ENCODE measurements around the gene WDR93. TPM values are rescaled to one million over a fixed set of nuclear protein-coding genes. Genes with fewer than 3 reads are reported as not detected.
A peak's percentile ranks its signal among the peaks of the same experiment; 100 is the strongest.

The WDR93 gene
- total and polyA plus RNA-seq, 2 of the 4 experiments (the other 2 are of a cell fraction): not detected

DNA sequence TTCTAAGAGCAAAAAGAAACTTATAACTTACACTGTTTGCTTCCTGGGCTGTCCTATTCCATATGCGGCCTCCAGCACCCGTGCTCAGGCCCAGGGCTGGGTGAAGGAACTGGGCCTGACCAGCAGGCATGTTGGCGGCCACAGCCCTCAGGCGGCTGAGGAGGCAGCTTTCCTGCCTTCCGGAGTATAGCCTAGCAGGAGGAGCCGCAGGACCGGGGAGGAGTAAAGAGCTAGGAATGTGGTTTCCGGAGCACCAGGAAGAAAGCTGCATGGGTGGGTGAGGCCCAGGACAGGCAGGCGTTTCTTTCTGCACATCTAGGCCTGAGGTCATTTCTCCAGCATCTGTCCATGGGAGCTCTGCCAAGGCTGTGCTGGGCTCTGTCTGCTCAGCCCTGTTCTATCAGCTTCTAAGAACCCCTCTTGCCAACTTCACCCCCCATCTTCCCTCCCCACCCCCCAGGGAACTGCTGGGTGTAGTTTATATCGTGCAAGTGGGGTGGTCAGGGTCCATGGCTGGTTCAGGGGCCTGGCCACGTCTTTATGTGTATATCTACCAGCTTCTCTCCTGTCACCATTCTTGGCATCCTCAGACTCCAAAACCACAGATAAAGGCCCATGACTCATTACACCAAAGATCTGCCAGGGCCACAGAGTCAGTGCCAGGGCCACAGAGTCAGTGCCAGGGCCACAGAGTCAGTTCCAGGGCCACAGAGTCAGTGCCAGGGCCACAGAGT lies 27.6 kb upstream of the WDR93 start:
- Histone ChIP-seq H3K4me2 (ENCODE audit: low read depth, low read length) (peak overlapping the region; percentile 14; the same call in 1 of the 2 replicates), H3K36me3 (ENCODE audit: control insufficient read depth, insufficient read depth, low read length) (no peaks in the 10 kb centered on the region), H2BK120ac (ENCODE audit: low read depth, low read length) (peak overlapping the region; percentile 95), H4K8ac (ENCODE audit: low read depth in 2 of 2, low read length in 2 of 2) (peak overlapping the region; percentile 99), H3K4me1 (ENCODE audit: control insufficient read depth, insufficient read depth, low read length) (peaks cover 14% of the 10 kb centered on the region), H4K20me1 (ENCODE audit: insufficient read depth, low read length) (no peaks in the 10 kb centered on the region), H3K56ac (ENCODE audit: extremely low read depth, insufficient read depth, low read length) (peak overlapping the region; percentile 73; the same call in 1 of the 2 replicates), H2AFZ (replicated peaks; ENCODE audit: low read length, poor library complexity) (peak overlapping the region; percentile 90), H3K4me3 (ENCODE audit: insufficient read depth, low read depth, low read length) (no peak overlapping the region), H3K9ac (ENCODE audit: low read depth, low read length) (peak overlapping the region; percentile 61), H2BK15ac (ENCODE audit: low read depth, low read length) (peak overlapping the region; percentile 96; the same call in 2 of the 3 replicates), H3K18ac (ENCODE audit: low read depth, low read length) (peak overlapping the region; percentile 87), H3K23ac (ENCODE audit: low read depth, low read length) (peak overlapping the region; percentile 94), H4K5ac (ENCODE audit: low read depth, low read length) (peak overlapping the region; percentile 96), H3K27me3 (ENCODE audit: control insufficient read depth, insufficient read depth, low read length) (no peaks in the 10 kb centered on the region), H3K9me3 (ENCODE audit: control insufficient read depth, insufficient read depth, low read length) (no peaks in the 10 kb centered on the region), H3K4ac (ENCODE audit: low read depth, low read length) (peak overlapping the region; percentile 99), H4K91ac (ENCODE audit: insufficient read depth, low read depth, low read length) (peak overlapping the region; percentile 97), H2AK5ac (ENCODE audit: low read depth, low read length) (peak overlapping the region; percentile 91), H2BK20ac (ENCODE audit: low read depth, low read length) (peak overlapping the region; percentile 89), H3K9me1 (ENCODE audit: insufficient read depth, low read length) (peaks cover 15% of the 10 kb centered on the region), H3K14ac (replicated peaks; ENCODE audit: low read depth, low read length) (peak overlapping the region; percentile 99), H3K27ac (ENCODE audit: insufficient read depth, low read length) (peak overlapping the region; percentile 70), H2AK9ac (replicated peaks; ENCODE audit: low read depth, low read length, poor library complexity) (peak overlapping the region; percentile 90), H2BK5ac (ENCODE audit: low read depth, low read length, poor library complexity, severe bottlenecking) (peak overlapping the region; percentile 71), H3K79me1 (ENCODE audit: low read depth in 1 of 2, low read length in 2 of 2) (peaks cover 0 to 11% of the 10 kb centered on the region in 2 experiments; a peak in 2 of 4 replicates)
- in situ Hi-C loops (cut with MboI; ENCODE audit: low sequenced_read_pairs) (no loop called here), dilution Hi-C loops (cut with HindIII; ENCODE audit: low sequenced_read_pairs, unreplicated experiment) (no loop called here), intact Hi-C loops (cut with micrococcal nuclease) (no loop called here)
- ATAC-seq (ENCODE audit: low read depth): peak; percentile 90
- no CpG with 5 or more reads among the region's 11 CpGs for WGBS, 2 experiments (ENCODE audit: extremely low coverage in 2 of 2, insufficient read length in 1 of 2)
- no TSS peak for BruUV-seq (replicated peaks)
- TF ChIP-seq NFE2L2 (IDR thresholded peaks at IDR 0.05; ENCODE audit: low read depth, low read length) (no peak), MAZ (IDR thresholded peaks at IDR 0.05; ENCODE audit: borderline replicate concordance, low read depth, low read length) (peak; percentile 42; the same call in 1 of the 2 replicates), RFX5 (IDR thresholded peaks at IDR 0.05; ENCODE audit: low read depth, low read length) (no peak), RAD21 (IDR thresholded peaks at IDR 0.05; ENCODE audit: low read length) (peak; percentile 6; the same call in 1 of the 2 replicates), SMC3 (IDR thresholded peaks at IDR 0.05; ENCODE audit: low read depth, low read length) (no peak), MXI1 (IDR thresholded peaks at IDR 0.05; ENCODE audit: borderline replicate concordance, low read depth, low read length) (no peak), CTCF (conservative IDR thresholded peaks at IDR 0.05; ENCODE audit: low read depth, low read length) (no peak), POLR2A (IDR thresholded peaks at IDR 0.05; ENCODE audit: low read depth, low read length) (peak; percentile 70)
- POLR2A ChIA-PET (ENCODE audit: unreplicated experiment): no interaction called here
- CTCF ChIA-PET: interaction anchor here (1.0 kb wide), 1 partner anchor 10 kb away, joined by 3 read pairs; no protein-coding TSS in a partner anchor
- DNase-seq: peak; percentile 92

All from IMR-90 (cell line).